Activated CD4-positive, CD25-positive, alpha-beta regulatory T cell (primary cell): ENCODE measurements around the gene RIMS1.

Experiments
- DNase-seq, 4 experiments: peaks; one replicate each; lab custom pipeline; 2025; lab: John Stamatoyannopoulos, UW

Gene RIMS1

DNA sequence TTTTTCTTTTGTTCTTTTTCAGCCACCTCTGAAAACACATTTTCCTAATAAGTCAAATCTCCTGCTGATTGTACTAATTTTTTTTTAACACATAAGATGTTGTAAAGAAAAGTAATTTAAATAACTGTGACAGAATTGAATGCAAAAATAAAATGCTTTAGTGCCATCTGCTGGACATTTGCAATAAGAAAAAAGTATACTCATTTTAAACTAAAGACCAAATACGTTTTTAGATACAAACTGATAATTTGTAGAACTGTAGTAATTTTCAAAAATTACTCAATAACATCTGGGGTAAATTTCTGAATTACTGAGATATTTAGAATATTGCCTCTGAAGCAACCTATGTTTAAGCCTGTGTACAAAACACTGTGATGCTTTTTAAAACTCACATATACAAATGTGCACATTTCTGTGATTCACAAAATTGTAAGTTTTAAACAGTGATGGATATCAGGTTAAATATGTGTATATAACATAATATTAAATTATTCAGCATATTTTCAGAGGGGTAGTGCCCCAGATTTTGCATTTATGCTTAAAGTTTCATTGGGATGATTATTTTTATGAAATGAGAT, 198.7 kb downstream of the RIMS1 start:
- no peak for DNase-seq

DNA sequence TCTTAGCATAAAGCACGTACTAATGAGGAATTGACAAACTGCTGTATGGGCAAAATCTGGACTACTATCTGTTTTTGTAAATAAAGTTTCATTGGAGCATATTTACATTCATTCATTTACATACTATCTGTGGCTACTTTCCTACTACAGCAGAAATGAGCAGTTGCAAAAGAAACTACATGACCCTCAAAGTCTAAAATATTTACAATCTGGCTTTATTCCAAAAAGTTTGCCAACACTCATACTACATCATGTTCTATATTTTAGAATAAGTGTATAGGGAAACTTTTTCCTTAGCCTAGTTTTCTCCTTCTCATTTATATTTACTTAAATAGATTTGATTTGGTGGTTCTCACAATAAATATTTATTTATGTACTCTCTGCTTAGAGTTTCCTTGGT, 208.2 kb downstream of the RIMS1 start:
- no peak for DNase-seq

DNA sequence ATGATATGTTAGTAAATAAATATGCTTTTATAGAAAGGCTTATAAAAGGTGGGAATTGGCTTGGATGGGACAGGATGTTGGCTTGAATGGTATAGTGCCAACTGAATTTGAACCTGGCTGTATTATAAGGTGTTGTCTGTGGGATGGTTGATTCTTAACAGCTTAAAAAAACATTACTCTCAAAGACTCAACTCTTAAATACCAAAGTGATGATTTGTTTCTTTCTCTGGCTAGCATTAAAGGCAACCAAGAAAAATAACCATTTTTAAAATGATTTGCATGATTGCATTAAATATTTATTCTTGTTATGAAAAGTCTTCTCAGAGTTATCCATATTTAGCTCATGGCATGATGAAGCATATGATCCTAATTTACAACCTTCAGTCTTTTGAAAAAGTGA, 216.2 kb downstream of the RIMS1 start:
- DNase-seq, result no peak

DNA sequence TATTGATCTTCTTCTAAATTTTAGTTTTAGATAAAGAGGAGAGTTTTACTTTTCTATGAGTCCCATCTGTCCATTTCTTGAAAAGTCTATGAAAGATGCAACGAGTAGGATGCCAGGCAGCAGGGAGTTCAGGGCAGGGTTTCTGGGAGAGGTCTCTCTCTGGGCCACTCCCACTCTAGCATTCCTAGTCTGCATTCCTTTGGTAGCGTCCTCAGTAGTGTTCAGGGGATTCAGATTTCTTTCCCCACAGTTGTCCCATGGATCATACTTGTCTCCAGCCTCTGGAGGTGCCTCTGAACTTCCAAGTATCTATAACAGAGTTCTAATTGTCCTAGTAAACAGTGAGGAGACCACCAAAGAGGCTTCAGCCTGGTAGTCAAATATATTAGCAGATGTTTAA, 225.3 kb downstream of the RIMS1 start:
- no peak for DNase-seq

DNA sequence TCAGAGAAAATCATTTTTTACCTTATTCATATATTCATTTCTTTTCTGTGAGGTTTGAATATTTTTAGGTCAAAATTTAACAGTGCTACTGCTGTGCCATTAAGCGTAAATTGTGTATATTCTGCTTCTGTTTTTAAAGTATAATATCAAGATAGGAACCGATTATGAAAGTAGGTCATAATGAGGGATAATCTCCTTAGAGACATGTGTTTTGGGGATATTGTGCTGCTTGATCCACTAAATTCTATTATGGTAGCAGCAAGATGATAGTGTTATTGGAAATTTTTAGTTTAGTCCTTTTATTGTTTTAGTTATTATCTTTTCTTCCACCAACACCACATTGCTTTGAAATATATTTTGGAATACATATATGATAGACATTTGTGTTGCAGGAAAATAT, 244.0 kb downstream of the RIMS1 start:
- DNase-seq, result no peak

DNA sequence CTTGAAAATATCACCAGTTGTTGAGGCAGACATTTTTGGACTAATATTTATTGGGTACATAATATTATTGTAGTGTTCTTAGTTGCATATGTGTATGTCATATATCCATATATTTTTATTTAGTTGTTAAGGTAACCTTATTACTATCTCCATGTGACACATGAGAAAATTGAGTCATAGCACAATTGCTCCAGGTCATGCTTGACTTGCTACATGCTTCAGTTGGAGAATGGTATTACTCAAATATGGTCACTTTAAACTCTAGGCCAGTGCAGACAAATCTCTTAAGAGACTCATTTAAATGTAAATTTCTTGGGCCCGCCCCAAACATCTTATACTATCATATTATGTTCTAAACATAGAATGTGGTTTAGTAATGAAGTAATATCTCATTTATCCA, 246.1 kb downstream of the RIMS1 start:
- DNase-seq, result no peak

DNA sequence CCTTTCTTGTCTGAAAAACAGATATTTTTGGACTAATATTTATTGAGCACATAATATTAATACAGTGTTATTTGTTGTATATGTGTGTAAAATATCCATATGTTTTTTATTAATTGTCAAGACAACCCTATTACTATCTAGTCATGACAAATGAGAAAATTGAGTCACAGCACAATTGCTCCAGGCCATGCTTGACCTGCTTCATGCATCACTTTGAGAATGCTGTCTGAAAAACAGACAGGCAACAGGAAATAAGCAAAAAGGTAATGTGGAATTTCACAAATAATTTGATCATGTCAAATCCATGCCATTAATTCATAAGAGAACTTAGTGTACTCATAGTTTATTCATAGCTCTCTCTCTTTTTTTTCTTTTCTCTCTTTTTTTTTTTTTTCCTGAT, 246.5 kb downstream of the RIMS1 start:
- DNase-seq, result no peak

DNA sequence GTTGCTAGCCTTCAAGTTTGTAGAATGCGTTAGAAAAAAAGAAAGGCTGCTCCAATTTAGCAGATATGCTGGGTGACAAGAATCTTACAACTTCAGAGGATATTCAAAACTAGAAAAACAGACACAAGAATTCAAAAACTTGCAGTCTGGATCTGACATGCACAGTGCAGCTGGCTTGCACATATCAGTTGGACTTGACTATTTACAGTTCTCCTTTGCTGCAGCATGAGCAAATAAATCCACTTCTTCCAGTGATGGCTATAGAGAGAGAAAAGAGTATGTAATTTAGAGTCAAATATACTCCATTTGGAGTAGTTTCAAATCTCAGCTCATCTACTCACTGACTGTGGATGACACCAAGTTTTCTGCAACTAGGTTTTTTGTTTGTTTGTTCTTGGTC, 247.0 kb downstream of the RIMS1 start:
- DNase-seq, result no peak

DNA sequence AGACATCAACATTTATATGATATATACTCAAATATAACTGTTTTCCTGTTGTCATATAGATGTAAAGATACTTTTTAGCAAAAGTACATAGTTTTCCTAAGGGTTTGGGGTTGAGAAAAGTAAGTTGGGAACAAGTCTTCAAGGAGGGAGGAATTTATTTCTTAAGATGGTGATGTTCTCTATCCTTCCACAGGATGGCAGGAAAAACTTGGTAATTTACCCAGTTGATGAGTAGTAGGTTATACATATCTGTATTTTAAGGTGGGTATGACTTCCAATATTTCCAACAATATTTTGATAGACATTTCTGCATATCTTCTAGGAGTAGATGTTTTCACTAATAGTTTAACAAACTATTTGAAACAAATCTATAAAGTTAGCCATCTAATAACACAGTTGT, 254.4 kb downstream of the RIMS1 start:
- no peak for DNase-seq

DNA sequence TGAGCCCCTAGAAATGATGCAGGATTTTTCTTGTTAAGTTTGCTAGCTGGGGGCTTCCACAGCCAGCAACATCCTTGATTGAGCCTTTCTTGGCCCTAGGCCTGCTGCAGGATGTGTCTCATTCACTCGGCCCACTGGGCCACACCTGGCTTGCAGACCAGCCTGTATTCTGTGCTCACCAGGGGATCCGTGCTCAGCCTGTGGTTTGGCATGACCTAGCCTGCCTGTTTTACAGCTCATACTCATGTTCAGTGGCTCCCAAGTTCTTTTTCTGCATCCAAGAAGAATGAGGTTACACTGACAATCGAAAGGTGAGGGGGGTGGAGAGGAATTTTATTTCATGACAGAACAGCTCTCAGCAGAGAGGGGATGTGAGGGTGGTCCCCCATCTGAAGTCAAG, 263.4 kb downstream of the RIMS1 start:
- no peak for DNase-seq

DNA sequence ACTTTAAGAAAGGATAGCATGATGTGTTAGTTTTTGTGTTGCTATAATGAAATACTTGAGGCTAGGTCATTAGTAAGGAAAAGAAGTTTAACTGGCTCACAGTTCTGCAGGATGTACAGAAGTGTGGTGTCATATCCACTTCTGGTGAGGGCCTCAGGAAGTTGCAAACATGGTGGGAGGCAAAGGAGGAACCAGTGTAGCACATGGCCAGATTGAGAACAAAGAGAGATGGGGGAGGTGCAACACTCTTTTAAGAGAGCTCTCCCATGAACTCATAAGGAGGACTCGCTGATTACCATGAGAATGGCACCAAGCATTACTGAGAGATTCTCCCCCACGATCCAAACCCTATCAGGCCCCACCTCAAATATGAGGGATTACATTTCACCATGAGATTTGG, 265.4 kb downstream of the RIMS1 start:
- no peak for DNase-seq

DNA sequence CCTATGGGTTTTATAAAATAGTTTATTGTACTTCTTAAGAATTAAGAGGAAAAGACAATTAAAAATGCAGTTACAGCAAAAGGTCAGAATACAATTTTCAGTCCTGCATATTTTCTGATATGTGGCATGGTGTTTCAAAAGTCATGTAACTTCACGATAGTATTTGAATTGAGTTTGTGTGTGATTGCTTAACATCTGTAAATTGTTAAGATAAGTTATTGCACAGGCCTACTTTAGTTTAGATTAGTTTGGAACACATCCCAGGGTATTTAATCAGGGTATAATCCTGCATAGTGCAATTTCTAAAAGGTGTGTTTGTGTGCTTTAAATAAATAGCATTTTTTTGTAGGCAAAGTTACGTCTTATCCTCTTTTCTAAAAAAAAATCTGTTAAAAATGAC, 289.6 kb downstream of the RIMS1 start:
- no peak for DNase-seq

DNA sequence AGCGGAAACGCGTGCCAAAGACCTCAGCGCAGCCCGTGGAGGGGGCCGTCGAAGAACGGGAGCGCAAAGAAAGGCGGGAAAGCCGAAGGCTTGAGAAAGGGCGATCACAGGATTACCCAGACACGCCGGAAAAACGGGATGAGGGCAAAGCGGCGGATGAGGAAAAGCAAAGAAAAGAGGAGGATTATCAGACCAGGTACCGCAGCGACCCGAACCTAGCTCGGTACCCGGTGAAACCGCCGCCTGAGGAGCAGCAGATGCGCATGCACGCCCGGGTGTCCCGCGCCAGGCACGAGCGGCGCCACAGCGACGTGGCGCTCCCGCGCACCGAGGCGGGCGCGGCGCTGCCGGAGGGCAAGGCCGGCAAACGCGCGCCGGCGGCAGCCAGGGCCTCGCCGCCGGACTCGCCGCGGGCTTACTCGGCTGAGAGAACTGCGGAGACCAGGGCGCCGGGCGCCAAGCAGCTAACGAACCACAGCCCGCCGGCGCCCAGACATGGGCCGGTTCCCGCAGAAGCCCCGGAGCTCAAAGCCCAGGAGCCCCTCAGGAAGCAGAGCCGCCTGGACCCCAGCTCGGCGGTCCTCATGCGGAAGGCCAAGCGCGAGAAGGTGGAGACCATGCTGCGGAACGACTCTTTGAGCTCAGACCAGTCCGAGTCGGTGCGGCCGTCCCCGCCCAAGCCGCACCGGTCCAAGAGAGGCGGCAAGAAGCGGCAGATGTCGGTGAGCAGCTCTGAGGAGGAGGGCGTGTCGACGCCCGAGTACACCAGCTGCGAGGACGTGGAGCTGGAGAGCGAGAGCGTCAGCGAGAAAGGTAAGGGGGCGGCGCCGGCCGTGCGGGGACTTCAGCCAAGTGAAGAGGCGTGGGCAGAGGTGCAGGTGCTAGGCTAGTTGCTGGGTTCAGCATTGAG, 296.2 kb downstream of the RIMS1 start:
- DNase-seq, result no peak

DNA sequence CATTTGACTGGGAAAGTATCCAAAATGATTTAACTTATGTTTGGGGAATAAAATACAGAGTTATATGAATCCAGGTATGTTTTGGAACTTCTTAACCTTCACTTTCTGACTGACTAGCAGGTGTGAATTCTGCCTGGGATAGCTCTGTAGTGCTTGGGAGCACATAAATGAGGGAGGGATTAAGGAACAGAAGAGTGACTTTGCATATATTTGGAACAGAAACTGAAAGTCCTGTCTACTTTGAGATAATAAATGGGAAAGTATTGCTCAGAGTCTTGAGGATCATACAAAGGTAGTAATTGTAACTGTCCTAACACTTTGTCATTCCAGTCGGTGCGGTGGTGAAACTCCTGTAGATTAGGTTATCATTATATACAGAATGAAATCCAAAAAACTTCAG, 317.6 kb downstream of the RIMS1 start:
- no peak for DNase-seq

DNA sequence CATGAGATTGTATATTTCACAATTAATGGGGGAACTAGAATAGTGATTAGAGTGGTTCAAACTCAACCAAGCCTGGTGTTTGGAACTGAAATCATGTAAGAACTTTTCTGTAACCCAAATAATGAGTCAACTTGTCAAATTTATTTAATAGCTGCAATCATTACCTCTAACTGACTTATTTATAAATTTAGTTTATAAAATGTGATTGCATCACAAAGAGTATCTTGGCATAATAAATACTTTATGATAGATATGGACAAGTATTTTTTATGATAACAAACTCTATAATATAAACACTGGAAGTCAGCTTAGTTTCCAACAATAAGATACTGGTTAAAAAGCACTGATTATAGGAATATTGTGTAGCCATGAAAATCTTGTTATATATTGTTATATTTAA, 319.1 kb downstream of the RIMS1 start:
- no peak for DNase-seq

DNA sequence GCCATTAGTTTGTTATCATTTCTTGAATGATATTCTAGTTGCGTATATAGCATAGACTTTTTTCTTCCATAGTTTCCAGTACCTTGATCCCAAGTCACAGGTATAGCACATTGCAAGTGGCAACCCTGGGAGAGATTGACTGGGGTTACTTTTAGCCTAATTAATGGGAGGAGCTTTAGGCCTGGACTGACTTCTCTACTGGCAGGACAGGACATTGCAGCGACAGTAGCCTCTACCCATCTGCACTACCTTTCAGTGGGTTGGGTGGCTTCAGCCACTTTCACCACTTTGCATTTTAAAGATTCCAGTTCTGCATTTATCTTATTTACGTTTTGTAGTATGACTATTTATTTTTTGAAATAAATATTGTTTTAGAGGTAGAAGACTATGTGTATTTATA, 320.3 kb downstream of the RIMS1 start:
- no peak for DNase-seq

DNA sequence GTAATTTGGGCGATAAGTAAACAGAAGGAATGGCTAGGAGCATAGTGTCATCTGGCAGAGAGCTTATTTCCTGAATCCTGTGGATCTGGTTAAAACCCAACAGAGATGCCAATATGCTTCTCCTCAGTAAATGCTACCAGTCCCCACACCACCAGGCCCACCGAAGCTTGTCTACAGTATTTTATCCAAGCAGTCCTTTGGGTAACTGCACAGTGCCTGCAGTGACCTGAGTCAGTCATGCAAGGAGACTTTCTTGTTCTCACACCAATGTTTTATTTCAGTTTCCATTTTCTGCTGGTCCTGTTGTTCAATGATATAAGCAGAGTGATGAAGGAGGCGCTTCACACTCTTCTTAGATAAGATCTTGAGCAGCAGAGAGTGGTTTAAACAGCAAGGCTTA, 326.3 kb downstream of the RIMS1 start:
- DNase-seq, result no peak

DNA sequence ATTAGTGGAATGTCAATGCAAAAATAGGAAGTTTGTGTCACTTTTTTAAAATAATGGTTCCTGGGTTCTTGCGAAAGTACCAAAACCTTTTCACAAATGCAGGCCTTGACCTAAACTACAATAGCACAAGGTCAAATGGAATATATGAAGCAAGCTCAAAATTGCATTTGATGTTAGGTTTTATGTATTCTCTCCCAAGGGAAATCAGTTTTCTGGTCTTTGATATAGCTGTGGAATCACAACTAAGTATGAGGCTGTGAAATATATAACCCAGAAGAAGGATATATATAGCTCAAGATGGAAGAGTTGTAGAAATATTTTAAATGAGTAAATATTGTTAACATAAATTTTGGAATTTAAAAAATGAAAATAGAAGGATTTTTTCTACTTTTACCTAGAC, 327.3 kb downstream of the RIMS1 start:
- no peak for DNase-seq

DNA sequence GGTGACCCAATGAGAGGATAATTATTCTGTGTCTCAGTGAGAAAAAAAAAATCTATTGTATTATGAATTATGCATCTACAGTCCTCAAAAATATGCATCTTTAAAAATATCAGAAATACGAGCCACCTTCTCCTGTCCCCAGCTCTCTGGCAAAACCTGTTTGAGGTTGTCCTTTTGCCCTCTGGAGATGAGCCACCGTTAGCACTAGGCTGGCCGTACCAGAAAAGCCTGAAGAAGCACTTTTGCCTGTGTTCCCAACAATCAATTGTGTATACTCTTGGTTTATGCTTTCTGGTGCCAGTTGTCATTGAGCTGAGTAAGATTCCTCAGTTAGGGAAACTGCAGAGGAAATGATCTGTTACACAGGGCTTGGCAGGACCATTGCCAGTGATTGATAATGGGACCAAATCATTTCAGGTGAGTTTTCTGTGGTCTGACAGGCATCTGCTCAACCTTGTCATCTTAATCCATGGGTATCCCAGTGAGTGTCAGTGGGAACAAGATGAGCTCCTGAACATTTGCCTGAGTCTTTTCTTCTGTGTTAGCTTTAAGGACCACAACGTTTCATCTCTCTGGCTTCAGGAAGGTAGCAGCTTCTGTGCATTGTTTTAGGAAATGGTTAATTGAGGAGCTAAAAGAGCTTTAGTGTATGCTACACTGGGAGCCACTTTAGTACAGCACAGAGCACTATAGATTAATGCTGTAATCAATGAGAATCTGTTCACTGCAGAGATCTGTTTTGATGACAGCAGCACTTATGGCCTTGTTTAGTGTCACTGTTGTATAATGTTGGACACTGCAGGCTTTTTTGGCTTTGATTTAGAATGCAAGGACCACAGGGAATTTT, 330.1 kb downstream of the RIMS1 start:
- DNase-seq, result no peak

DNA sequence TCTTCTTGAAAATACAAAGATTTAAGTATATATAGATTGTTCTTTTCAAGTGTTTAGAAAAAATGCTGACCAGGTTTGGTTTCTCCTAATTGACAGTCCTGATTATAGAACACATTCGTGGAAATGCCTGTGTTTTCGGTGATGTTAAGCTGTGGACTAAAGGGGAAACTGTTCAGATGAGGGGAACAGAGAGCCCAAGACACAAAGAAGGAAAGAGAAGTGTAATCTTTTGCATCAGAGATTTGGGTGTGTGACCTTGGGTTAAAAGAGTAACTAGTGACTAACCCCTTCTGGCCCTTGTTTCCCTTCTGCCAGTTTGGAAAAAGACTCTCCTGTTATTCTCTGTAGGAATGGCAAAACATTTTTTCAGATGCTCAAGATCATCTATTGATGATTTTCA, 331.3 kb downstream of the RIMS1 start:
- no peak for DNase-seq

DNA sequence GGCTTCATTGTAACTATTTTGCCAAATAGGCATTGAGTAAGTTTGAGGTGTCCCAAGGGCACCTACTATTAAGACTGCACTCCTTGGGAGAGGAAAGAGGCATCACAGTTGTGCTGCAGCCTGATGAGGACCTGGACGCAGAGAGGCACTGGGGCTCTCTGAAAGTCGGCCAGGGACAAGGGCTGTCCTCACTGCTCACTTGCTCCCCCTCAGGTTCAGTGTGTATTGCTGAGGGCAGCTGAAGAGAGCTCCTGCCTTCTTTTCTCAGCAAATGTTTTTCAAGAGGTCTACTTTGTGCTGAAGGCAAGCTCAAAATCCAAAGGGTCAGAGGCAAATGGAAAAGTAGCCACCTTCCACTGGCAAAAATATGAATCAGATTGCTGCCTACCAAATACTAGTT, 331.8 kb downstream of the RIMS1 start:
- no peak for DNase-seq

DNA sequence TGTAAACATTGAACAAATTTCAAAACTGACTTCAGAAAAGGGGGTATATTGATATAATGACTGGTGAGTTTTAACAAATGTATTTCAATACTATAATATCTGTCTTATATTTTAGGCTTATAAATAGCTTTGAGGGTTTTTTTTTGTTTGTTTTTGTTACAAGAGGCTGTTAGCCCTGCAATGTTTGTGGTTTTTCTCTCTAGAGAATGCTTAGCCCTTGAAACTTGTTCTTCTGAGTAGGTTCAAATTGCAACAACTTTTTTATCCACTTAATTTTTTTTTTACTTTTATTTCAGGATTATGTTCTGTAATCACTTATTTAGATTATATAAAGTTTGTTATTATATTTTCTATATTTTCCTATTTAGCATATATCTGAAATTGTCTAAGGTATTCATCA, 333.2 kb downstream of the RIMS1 start:
- DNase-seq, result no peak

DNA sequence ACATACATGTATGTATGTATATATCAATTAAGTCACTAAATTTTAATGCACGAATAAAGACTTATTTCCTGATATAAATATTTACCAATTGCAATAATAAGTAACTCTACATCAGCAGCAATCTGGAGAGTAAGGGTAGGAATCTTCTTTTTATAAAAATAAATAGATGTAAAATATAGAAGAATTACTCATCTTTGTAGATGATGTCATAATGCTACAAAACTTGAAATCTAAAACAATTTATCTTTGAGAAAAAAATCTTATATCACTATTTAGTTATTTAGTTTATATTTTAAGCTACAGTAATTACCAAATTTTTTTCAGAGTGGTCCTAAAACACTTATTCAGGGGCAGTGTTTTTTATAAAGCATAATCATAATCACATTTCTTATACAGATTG, 351.7 kb downstream of the RIMS1 start:
- DNase-seq, result no peak
